Stimulated activated CD4-positive, alpha-beta T cell treated with anti-CD3 and anti-CD28 coated beads, Interleukin-12 subunit alpha, Interleukin-12 subunit beta, amount 100 ng/mL, for 48 hours (primary cell): ENCODE measurements around the gene C1orf198.

ENCODE experiments used
- DNase-seq, 3 donors: peaks; one replicate each; pipeline ENCODE4 v3.0.0-alpha.2; 2020; ENCODE audit warnings: low read depth in 2 of 3, low spot score in 1 of 3

The C1orf198 gene

DNA sequence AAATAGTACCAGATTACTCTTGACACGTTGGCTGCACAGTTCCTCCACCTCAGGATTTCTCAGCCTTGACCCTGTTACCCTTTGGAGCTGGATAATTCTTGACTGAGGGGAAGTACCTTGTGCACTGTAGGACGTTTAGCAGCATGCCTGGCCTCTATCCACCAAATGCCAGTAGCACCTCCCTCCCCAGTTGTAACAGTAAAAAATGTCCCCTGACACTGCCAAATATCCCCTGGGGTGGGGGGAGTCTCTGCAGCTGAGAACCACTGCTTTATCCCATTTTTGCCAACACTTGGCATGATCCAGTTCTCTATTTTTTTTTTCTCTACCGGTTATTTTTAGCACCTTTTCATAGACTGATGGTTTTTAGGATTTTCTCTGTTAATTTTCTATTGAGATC lies 34.0 kb downstream of the C1orf198 start:
- no peak for DNase-seq

DNA sequence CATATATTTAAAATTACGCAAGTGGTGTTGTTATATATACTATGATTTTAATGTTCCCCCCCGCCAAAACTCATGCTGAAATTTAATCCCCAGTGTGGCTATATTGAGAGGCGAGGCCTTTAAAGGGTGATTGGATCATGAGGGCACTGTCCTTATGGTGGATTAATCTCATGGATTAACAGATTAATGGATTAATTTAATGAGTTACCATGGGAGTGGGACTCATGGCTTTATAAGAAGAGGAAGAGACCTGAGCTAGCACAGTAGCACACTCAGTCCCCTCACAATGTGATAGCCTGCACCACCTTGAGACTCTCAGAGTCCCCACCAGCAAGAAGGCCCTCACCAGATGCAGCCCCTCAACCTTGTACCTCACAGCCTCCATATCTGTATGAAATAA lies 34.8 kb downstream of the C1orf198 start:
- DNase-seq = no peak

GRCh38 chr1:230832476-230832875 lies 35.8 kb downstream of the C1orf198 start:
- DNase-seq = no peak

- DNase-seq = no peak
These were observed 36.5 kb downstream of the C1orf198 start for GRCh38 chr1:230831771-230832170.

GRCh38 chr1:230828421-230828820 lies 39.9 kb downstream of the C1orf198 start:
- no peak for DNase-seq

DNA sequence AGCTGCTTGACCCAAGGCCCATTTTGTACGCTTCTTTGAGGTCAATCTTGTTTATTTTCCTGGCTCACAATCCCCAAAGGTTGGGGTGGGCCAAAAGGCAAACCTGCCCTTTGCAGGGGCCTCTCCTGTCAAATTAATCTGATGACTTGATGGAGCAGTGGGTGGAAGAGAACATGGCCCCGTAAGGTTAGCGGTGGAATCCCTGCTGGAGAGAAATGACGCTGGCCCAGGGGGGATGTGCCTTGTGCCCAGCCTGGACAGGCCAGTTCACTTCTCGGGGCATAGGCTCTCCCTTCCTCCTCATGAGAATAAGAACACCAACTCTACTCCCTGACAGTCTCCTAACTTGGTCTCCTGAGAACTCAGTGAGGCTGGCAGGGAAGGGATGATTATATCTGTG lies 40.5 kb downstream of the C1orf198 start:
- DNase-seq = no peak

- no peak for DNase-seq
These were observed 41.1 kb downstream of the C1orf198 start for GRCh38 chr1:230827081-230827681.

GRCh38 chr1:230826166-230826875 lies 42.0 kb downstream of the C1orf198 start:
- DNase-seq = no peak

- DNase-seq = no peak
These were observed 42.6 kb downstream of the C1orf198 start for GRCh38 chr1:230825761-230826160.

DNA sequence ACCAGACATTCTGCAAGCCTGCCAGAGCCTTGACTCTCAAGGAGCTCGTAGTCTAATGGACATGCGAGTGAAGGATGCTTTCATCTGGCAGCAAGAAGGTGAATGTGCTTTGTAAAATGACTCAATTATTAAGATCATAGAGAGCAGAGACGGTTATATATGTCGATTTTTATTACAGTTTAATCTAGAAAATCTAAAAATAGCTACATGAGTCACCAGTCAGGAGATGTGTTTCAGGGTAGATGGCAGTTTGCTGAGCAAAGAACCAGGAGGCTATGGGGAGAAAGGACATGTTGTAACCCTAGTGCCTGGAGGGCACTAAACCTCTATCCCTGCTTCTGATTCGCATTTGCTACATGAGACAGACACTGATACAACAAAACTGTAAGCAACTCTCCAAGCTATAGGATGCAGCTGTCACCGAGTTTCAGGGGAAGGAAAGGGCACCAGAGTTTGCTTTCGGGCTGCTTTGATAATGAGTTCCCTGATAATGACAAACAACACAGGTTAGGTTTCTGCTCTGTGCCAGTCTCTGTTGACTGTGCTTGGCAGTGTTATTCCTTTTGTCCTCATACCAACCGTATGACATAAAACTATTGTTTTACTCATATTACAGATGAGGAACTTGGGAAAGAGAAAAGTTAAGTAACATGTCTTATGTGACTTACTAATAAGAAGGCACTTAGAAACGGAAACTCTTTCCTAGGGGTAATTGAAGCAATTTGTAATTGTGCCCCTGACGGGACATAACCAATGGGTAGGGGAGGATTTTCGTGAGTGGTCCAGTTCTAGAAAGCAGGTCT lies 43.2 kb downstream of the C1orf198 start:
- no peak for DNase-seq

DNA sequence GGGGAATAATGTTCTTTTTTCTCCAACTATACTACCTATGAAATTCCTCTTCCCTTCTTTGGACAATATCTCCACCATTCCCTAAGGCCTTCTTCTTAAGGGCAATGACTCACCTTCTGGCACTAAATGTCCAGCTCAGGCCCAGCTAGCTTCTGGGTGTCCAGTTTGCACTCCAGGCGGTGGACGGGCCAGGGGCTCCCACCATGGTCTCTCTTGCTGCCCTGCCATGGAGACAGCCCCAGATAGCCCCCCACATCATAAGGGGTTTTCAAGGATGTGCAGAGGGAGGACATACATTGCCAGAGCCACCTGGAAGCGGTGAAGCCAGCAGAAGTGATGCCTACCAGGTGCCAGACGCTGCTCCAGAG lies 43.8 kb downstream of the C1orf198 start:
- no peak for DNase-seq

DNA sequence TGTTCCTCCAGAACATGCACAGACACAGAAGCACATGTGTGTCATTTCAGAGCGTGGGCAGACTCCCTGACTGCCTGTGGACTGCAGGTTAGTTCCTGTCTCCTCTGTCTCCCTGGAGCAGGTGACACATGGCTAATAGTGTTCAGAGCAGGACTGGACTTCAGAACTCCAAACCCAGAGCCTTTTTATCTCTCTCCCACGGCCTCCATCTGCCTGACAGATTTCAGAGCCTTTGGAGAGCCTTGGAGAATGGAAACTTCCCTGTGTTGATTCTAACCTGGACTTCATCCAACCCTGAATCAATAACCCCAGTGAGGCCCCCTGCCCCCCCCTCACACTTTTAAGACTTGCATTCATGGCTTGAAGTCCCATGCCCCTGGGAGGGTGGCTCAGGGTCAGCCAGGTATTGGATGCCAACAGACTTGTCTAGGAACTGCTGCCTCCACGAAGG lies 44.4 kb downstream of the C1orf198 start:
- no peak for DNase-seq

- no peak for DNase-seq
These were observed 44.9 kb downstream of the C1orf198 start for GRCh38 chr1:230823426-230823825.

DNA sequence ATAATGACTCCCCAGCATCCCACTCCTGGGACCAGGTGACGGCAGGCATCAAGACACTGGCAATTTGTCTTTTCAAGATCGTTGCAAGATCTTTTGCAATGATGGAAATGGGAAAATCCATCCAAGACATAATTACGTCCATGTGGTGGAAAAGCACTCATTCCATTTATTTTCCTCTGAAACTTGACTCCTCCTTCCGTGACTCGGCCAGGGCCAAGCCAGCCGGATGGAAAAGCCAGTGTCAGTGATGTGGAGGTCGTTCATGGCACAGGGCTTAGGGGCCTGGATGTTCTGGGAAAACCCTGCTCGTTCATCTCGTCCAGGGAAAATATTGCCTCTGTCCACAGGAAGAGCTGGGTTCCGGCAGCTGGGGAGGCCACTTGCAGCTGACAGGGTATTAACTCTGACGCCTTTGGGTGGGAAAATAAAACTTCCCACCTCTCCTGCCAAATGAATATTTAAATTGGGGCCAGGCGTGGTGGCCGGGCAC lies 46.2 kb downstream of the C1orf198 start:
- DNase-seq = no peak

GRCh38 chr1:230821346-230821745 lies 47.0 kb downstream of the C1orf198 start:
- no peak for DNase-seq

GRCh38 chr1:230820568-230820967 lies 47.8 kb downstream of the C1orf198 start:
- no peak for DNase-seq

- DNase-seq = no peak
These were observed 48.3 kb downstream of the C1orf198 start for GRCh38 chr1:230819976-230820375.

- DNase-seq = no peak
These were observed 49.4 kb downstream of the C1orf198 start for GRCh38 chr1:230818901-230819300.

- no peak for DNase-seq
These were observed 50.0 kb downstream of the C1orf198 start for GRCh38 chr1:230818367-230818766.

GRCh38 chr1:230816018-230816417 lies 52.3 kb downstream of the C1orf198 start:
- DNase-seq = no peak

DNA sequence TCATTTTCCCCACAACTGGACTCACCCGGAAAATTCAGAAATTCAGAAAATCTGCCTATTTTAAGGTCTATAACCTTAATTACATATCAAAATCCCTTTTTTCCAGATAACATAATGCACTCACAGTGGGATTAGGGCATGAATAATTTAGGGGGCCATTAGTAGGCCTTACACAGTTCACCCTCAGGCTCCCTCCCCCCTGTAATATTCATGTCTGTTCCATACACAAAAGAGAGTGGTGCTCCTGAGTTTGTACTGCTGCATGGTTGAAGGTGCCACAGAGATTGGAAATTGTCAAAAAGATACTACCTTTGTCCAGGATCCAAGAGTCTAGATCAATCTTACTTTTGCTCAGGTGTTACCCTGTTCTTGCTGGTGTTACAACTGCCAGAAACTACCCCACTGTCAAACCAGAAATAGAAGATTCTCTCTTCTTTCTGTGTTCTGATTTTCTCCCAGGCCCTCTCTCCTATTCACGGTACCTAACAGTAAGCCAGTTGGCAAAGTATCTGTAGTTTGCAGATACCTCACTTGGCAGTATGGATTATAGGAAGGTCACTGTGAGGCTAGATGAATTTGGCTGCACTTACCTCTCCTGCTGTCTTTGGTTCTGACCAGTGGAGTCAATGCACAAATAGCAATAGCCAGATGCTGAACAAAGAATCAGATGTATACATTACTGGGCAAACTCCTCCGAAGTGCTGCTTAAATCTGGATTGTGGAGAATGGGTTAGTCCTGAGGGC lies 53.2 kb downstream of the C1orf198 start:
- no peak for DNase-seq
